ENCODE data around the gene SIN3B.

The SIN3B gene

GRCh38 chr19:16846901-16847300 is 17.7 kb downstream of the SIN3B start:
- H3K27me3 Mint-ChIP-seq, result no peaks in the 10 kb centered on the region
- no peaks in the 10 kb centered on the region for H3K4me1 Mint-ChIP-seq
- no peak overlapping the region for H3K27ac Mint-ChIP-seq
- DNase-seq, result no peak
- H3K9me3 Mint-ChIP-seq, result no peaks in the 10 kb centered on the region
- no peak overlapping the region for H3K4me3 Mint-ChIP-seq
- ATAC-seq, result no peak
- H3K36me3 Mint-ChIP-seq (ENCODE audit: low read depth), result peaks cover 46% of the 10 kb centered on the region

GRCh38 chr19:16847430-16847829 is 18.2 kb downstream of the SIN3B start:
- no peak for DNase-seq
- no peak for ATAC-seq
- Mint-ChIP-seq H3K27me3 (no peaks in the 10 kb centered on the region), H3K9me3 (no peaks in the 10 kb centered on the region), H3K36me3 (ENCODE audit: low read depth) (peaks cover 47% of the 10 kb centered on the region), H3K4me1 (no peaks in the 10 kb centered on the region), H3K27ac (no peak overlapping the region), H3K4me3 (no peak overlapping the region)

DNA sequence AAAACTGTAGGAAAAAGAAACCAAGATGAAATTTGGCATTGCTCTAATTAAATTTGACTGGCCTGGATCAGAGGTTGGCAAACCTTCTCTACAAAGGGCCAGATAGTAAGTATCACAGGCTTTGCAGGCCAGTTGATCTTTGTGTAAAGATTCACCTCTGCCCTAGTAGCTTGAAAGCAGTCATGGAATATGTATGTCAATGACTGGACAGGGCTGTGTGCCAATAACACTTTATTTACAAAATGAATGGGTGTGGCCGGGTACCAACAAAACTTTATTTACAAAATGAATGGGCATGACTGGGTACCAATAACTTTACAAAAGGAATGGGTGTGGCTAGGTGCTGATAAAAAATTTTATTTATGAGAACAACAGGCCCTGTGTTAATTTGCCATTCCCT is 20.0 kb downstream of the SIN3B start:
- Mint-ChIP-seq H3K4me1 (no peaks in the 10 kb centered on the region), H3K9me3 (no peaks in the 10 kb centered on the region), H3K4me3 (no peak overlapping the region), H3K27me3 (no peaks in the 10 kb centered on the region), H3K36me3 (ENCODE audit: low read depth) (peaks cover 41% of the 10 kb centered on the region), H3K27ac (no peak overlapping the region)
- ATAC-seq (no peak), DNase-seq (no peak)

DNA sequence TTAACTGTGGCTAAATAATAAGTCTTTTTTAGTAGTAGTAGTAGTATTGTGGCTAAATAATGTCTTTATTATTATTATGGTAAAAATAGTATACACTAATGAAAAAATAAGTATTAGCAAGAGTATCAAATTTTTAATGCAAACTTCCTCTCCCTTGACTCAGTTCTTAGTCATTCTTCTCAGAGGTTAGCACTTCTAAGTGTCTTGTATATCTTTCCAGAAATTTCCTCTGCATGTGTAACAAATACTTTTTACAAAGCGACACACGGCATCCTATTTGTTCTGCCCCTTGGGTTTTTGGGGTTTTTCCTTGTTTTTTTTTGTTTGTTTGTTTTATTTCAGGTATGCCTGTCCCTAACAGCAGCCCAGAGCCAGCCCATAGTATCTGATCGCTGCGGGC is 20.9 kb downstream of the SIN3B start:
- H3K27me3 Mint-ChIP-seq, result no peaks in the 10 kb centered on the region
- no peak for ATAC-seq

DNA sequence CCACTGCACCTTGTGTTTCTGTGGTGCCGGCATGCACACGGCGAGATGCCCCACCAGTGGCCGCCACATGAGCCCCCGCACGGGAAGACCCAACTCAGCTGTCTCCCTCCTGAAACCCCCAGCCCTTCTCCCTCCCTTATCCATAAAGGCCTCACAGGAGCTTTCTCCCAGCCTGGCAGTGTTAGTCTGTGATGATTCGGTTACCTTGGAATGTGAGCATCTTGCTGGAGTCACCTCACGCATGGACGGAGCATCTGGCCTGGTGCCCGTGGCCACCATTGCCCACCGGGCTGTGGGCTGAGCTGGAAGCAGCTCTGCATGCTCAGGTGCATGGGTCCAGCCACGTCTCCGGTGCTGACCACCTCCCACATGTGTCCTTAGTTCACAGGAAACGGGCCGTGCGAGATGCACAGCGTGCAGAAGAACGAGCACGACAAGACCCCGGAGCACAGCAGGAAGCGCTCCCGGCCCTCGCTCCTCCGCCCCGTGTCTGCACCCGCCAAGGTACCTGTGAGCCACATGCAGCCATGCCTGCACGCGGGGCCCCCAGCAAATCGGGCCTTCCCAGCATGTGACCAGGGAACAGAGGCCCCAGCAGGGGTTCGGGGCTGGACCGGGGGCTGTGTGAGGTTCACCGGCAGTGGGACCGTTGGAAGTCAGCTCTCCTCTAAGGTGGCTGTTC is 22.0 kb downstream of the SIN3B start:
- Mint-ChIP-seq H3K9me3 (no peaks in the 10 kb centered on the region), H3K4me1 (no peaks in the 10 kb centered on the region), H3K27ac (no peak overlapping the region), H3K27me3 (no peaks in the 10 kb centered on the region), H3K36me3 (ENCODE audit: low read depth) (peaks cover 34% of the 10 kb centered on the region), H3K4me3 (no peak overlapping the region)
- DNase-seq, result no peak
- ATAC-seq, result no peak

More for the DNA sequence above, 20.9 kb downstream of the SIN3B start:
- Mint-ChIP-seq H3K27ac (no peak overlapping the region), H3K9me3 (no peaks in the 10 kb centered on the region), H3K4me1 (no peaks in the 10 kb centered on the region), H3K4me3 (no peak overlapping the region), H3K36me3 (ENCODE audit: low read depth) (peaks cover 38% of the 10 kb centered on the region)
- DNase-seq, result no peak

- DNase-seq (no peak), ATAC-seq (no peak)
- Mint-ChIP-seq H3K9me3 (no peaks in the 10 kb centered on the region), H3K4me3 (no peak overlapping the region), H3K27me3 (no peaks in the 10 kb centered on the region), H3K36me3 (ENCODE audit: low read depth) (peaks cover 29% of the 10 kb centered on the region), H3K4me1 (no peaks in the 10 kb centered on the region), H3K27ac (no peak overlapping the region)
Measured at GRCh38 chr19:16853066-16853465, 23.9 kb downstream of the SIN3B start.

DNA sequence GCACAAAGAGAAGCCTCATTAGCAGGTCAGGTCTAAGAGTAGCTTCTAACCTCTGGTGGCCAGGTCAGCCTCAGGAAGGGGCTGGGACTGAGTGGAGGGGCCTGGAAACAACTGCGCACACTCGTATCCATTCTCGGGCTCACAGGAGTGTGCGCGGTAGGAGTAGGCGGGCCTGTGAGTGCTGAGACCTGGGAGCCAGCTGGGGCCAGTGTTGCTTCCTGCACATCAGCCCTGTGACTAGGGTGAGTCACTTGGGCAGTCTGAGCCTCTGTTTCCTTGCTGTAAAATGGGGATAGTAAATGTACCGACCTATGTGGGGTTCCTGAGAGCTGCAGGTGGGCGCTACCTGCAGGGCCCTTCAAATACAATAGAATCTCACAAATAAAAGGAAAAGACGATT is 26.9 kb downstream of the SIN3B start:
- no peak overlapping the region for H3K4me3 Mint-ChIP-seq
- ATAC-seq (no peak), DNase-seq (no peak)
- H3K4me1 Mint-ChIP-seq, result no peaks in the 10 kb centered on the region
- no peaks in the 10 kb centered on the region for H3K27me3 Mint-ChIP-seq
- H3K9me3 Mint-ChIP-seq, result no peaks in the 10 kb centered on the region
- no peak overlapping the region for H3K27ac Mint-ChIP-seq
- peaks cover 21% of the 10 kb centered on the region for H3K36me3 Mint-ChIP-seq (ENCODE audit: low read depth)

GRCh38 chr19:16859626-16860025 is 30.4 kb downstream of the SIN3B start:
- H3K9me3 Mint-ChIP-seq, result no peaks in the 10 kb centered on the region
- ATAC-seq (no peak), DNase-seq (no peak)
- no peak overlapping the region for H3K27ac Mint-ChIP-seq
- H3K36me3 Mint-ChIP-seq (ENCODE audit: low read depth), result peaks cover 16% of the 10 kb centered on the region
- H3K4me3 Mint-ChIP-seq, result no peak overlapping the region
- H3K27me3 Mint-ChIP-seq, result no peaks in the 10 kb centered on the region
- peaks cover 3% of the 10 kb centered on the region for H3K4me1 Mint-ChIP-seq

GRCh38 chr19:16860118-16860517 is 30.9 kb downstream of the SIN3B start:
- Mint-ChIP-seq H3K27ac (no peak overlapping the region), H3K4me3 (no peak overlapping the region), H3K27me3 (no peaks in the 10 kb centered on the region), H3K36me3 (ENCODE audit: low read depth) (peaks cover 12% of the 10 kb centered on the region), H3K4me1 (peaks cover 3% of the 10 kb centered on the region), H3K9me3 (no peaks in the 10 kb centered on the region)
- ATAC-seq (no peak), DNase-seq (no peak)

DNA sequence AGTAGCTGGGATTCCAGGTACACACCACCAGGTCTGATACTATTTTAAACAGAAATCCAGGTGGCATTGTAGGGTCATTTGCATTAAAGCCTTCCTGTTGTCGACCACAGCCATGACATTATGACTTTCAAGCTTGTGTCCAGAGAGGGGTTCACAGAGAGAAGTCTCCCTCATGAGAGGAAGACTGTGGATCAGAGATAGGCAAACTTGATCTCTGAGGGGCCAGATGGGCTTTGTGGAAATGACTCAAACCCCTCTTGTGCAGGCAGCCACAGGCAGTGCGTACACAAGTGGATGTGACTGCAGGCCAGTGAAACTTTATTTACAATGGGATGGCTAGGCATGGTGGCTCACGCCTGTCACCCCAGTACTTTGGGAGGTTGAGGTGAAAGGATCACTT is 31.8 kb downstream of the SIN3B start:
- DNase-seq, result no peak
- no peak for ATAC-seq
- no peak overlapping the region for H3K27ac Mint-ChIP-seq
- H3K9me3 Mint-ChIP-seq, result no peaks in the 10 kb centered on the region
- no peaks in the 10 kb centered on the region for H3K27me3 Mint-ChIP-seq
- no peak overlapping the region for H3K4me3 Mint-ChIP-seq
- peaks cover 3% of the 10 kb centered on the region for H3K4me1 Mint-ChIP-seq
- H3K36me3 Mint-ChIP-seq (ENCODE audit: low read depth), result peaks cover 12% of the 10 kb centered on the region

- no peak for ATAC-seq
Measured at GRCh38 chr19:16861834-16862233, 32.6 kb downstream of the SIN3B start.

DNA sequence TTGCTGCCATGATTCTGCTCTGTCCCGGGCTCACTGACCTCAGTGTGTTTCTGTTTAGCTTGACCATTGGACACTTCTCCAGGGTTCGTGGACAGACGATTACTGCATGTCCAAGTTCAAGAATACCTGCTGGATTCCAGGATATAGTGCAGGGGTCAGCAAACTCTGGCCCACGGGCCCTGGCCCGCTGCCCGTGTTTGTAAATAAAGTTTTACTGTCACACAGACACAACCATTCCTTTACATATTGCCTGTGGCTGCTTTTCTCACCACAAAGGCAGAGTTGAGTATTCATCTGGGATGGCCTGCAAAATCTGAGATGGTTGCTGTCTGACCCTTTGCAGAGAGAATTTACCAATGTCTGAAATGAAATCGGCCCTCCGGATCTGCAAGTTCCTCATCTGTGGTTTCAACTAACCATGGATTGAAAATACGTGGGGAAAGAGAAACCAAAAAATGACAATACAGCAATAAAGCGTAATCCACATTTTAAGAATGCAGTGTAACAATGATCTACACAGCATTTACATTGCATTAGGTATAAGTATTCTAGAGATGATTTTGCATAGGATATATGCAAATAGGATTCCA is 33.7 kb downstream of the SIN3B start:
- H3K4me1 Mint-ChIP-seq, result peaks cover 3% of the 10 kb centered on the region
- DNase-seq, result no peak
- ATAC-seq, result no peak
- H3K4me3 Mint-ChIP-seq, result no peak overlapping the region
- peaks cover 10% of the 10 kb centered on the region for H3K36me3 Mint-ChIP-seq (ENCODE audit: low read depth)
- no peaks in the 10 kb centered on the region for H3K27me3 Mint-ChIP-seq
- H3K9me3 Mint-ChIP-seq, result no peaks in the 10 kb centered on the region
- no peak overlapping the region for H3K27ac Mint-ChIP-seq

More at GRCh38 chr19:16861834-16862233, 32.6 kb downstream of the SIN3B start:
- DNase-seq, result no peak
- Mint-ChIP-seq H3K27me3 (no peaks in the 10 kb centered on the region), H3K9me3 (no peaks in the 10 kb centered on the region), H3K4me3 (no peak overlapping the region), H3K27ac (no peak overlapping the region), H3K36me3 (ENCODE audit: low read depth) (peaks cover 10% of the 10 kb centered on the region), H3K4me1 (peaks cover 3% of the 10 kb centered on the region)

- Mint-ChIP-seq H3K4me1 (peaks cover 3% of the 10 kb centered on the region), H3K27me3 (no peaks in the 10 kb centered on the region), H3K4me3 (no peak overlapping the region), H3K27ac (no peak overlapping the region), H3K9me3 (no peaks in the 10 kb centered on the region), H3K36me3 (ENCODE audit: low read depth) (peaks cover 13% of the 10 kb centered on the region)
- DNase-seq (no peak), ATAC-seq (no peak)
Measured at GRCh38 chr19:16867211-16867610, 38.0 kb downstream of the SIN3B start.

- H3K36me3 Mint-ChIP-seq (ENCODE audit: low read depth), result peaks cover 13% of the 10 kb centered on the region
- ATAC-seq, result no peak
- H3K27ac Mint-ChIP-seq, result no peak overlapping the region
Measured at GRCh38 chr19:16868423-16869130, 39.4 kb downstream of the SIN3B start.

GRCh38 chr19:16869331-16869972 is 40.3 kb downstream of the SIN3B start:
- H3K36me3 Mint-ChIP-seq (ENCODE audit: low read depth), result peaks cover 18% of the 10 kb centered on the region
- H3K27me3 Mint-ChIP-seq, result no peaks in the 10 kb centered on the region
- no peak overlapping the region for H3K4me3 Mint-ChIP-seq
- ATAC-seq (no peak), DNase-seq (no peak)
- H3K27ac Mint-ChIP-seq, result no peak overlapping the region
- H3K4me1 Mint-ChIP-seq, result peaks cover 4% of the 10 kb centered on the region
- peaks cover 2% of the 10 kb centered on the region for H3K9me3 Mint-ChIP-seq

More at GRCh38 chr19:16868423-16869130, 39.4 kb downstream of the SIN3B start:
- H3K27me3 Mint-ChIP-seq, result no peaks in the 10 kb centered on the region
- DNase-seq, result no peak
- H3K4me3 Mint-ChIP-seq, result no peak overlapping the region
- H3K9me3 Mint-ChIP-seq, result no peaks in the 10 kb centered on the region
- no peaks in the 10 kb centered on the region for H3K4me1 Mint-ChIP-seq

Data from activated naive CD8-positive, alpha-beta T cell treated with anti-CD3 and anti-CD28 coated beads, Interleukin-2, amount 50 U/mL, for 24 hours (primary cell).